ENCODE results near the gene IL17RB.

DNA sequence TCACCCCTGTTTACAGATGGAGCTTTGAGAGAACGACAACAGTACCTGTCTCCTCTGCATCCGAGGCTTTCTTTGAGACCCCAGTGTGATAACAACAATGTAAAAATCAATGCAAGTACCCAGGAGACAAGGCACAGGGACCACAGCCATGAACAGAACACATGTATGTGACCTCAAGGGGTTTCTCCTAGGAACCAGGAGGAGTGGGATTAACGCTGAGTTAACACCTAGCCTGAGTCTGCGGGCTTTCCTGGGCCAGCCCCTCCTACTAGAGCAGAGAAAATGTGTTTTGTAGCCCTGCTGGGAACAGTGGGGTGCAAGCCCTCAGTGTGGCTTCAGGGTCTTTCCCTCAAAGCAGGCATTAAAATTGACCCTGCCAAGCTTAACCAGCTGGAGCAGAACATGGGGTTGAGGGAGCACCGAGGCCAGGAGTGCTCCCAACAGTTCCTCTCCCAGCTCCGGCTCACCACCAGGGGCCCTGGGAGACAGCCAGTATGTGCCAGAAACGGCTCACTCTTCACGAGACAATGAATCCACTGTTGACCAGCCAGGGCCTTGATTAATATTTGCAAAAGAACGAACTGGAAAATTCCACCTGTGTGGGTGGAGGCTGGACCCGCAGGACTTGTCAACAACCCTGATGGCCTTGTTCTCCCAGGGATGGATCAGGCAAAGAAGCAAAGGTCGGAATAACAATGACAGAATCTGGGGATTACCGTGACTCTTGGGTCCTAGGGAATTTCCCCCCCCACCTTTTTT is 3.8 kb upstream of the IL17RB start:
- TF ChIP-seq, protein P1, sequence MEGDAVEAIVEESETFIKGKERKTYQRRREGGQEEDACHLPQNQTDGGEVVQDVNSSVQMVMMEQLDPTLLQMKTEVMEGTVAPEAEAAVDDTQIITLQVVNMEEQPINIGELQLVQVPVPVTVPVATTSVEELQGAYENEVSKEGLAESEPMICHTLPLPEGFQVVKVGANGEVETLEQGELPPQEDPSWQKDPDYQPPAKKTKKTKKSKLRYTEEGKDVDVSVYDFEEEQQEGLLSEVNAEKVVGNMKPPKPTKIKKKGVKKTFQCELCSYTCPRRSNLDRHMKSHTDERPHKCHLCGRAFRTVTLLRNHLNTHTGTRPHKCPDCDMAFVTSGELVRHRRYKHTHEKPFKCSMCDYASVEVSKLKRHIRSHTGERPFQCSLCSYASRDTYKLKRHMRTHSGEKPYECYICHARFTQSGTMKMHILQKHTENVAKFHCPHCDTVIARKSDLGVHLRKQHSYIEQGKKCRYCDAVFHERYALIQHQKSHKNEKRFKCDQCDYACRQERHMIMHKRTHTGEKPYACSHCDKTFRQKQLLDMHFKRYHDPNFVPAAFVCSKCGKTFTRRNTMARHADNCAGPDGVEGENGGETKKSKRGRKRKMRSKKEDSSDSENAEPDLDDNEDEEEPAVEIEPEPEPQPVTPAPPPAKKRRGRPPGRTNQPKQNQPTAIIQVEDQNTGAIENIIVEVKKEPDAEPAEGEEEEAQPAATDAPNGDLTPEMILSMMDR (IDR thresholded peaks at IDR 0.05) = no peak
- no peak for TF ChIP-seq EZH2 (IDR thresholded peaks at IDR 0.05; ENCODE audit: borderline replicate concordance, insufficient read depth, low read depth, low read length, poor library complexity, severe bottlenecking)

Data from B cell (primary cell).